HEK293 (cell line): ENCODE data around the gene ZBTB18.

ENCODE experiments used
- CTCF ChIA-PET: fragments of 350-600 bp; formaldehyde crosslinking; extraction: SDS; loops from one replicate; lab custom pipeline; 2021; ENCODE audit warnings: antibody characterized with exemption; lab: Yijun Ruan, JAX
- POLR2A ChIA-PET: fragments of 300-600 bp; formaldehyde crosslinking; extraction: SDS; loops from one replicate; lab custom pipeline; 2020; ENCODE audit warnings: antibody characterized with exemption, inconsistent platforms; lab: Yijun Ruan, JAX
- H3K27ac ChIP-seq: fragments of 200-500 bp; sonication (Bioruptor generic); 2 replicates; pipeline ENCODE4 v1.5.1; 2014; ENCODE audit warnings: low read depth, low read length, control low read depth, inconsistent platforms; ENCODE audit errors: extremely low read depth
- H3K36me3 ChIP-seq, 2 experiments: fragments of 200-500 bp in 1 of 2; sonication (Bioruptor generic) in 1 of 2; 1 replicate in 1 of 2; 2 replicates in 1 of 2; pipeline ENCODE4 v1.5.1; 2014 to 2017; ENCODE audit warnings: inconsistent platforms in 2 of 2, low read length in 2 of 2; ENCODE audit not compliant: control insufficient read depth in 2 of 2, insufficient read depth in 1 of 2
- H3K4me1 ChIP-seq: fragments of 200-500 bp; sonication (Bioruptor generic); 2 replicates; pipeline ENCODE4 v1.5.1; 2014; ENCODE audit warnings: mild to moderate bottlenecking, low read length, inconsistent platforms; ENCODE audit not compliant: control insufficient read depth, insufficient read depth
- H3K4me3 ChIP-seq: 2 replicates; pipeline ENCODE4 v1.5.1; 2011; ENCODE audit warnings: low read depth, mild to moderate bottlenecking, control low read depth, low read length, moderate library complexity
- H3K9me3 ChIP-seq: fragments of 200-500 bp; sonication (Bioruptor generic); 2 replicates; pipeline ENCODE4 v1.5.1; 2014; ENCODE audit warnings: low read depth, low read length, inconsistent platforms; ENCODE audit not compliant: control insufficient read depth, insufficient read depth
- IKZF3 ChIP-seq: fragments of 450-650 bp; IDR thresholded peaks from 2 replicates; pipeline ENCODE4 v1.5.0; 2018; ENCODE audit warnings: missing biosample characterization, mild to moderate bottlenecking, missing genetic modification characterization, moderate library complexity
- KLF9 ChIP-seq: fragments of 450-650 bp; formaldehyde crosslinking; IDR thresholded peaks from 2 replicates; pipeline ENCODE4 v1.5.1; 2016; ENCODE audit warnings: missing biosample characterization, missing genetic modification characterization, low read depth
- MZF1 ChIP-seq: fragments of 450-650 bp; formaldehyde crosslinking; IDR thresholded peaks from 2 replicates; pipeline ENCODE4 v1.5.1; 2017; ENCODE audit warnings: missing biosample characterization, missing genetic modification characterization, borderline replicate concordance
- PRDM1 ChIP-seq: fragments of 450-650 bp; formaldehyde crosslinking; IDR thresholded peaks from 2 replicates; pipeline ENCODE4; 2016; ENCODE audit warnings: missing biosample characterization, missing genetic modification characterization
- PRDM2 ChIP-seq: fragments of 450-650 bp; formaldehyde crosslinking; IDR thresholded peaks from 2 replicates; pipeline ENCODE4 v1.5.1; 2016; ENCODE audit warnings: missing biosample characterization, missing genetic modification characterization, borderline replicate concordance
- SCRT2 ChIP-seq: fragments of 450-650 bp; formaldehyde crosslinking; IDR thresholded peaks from 2 replicates; pipeline ENCODE4 v1.5.1; 2016; ENCODE audit warnings: missing biosample characterization, missing genetic modification characterization
- SP7 ChIP-seq: fragments of 450-650 bp; formaldehyde crosslinking; IDR thresholded peaks from 2 replicates; pipeline ENCODE4 v1.5.1; 2016; ENCODE audit warnings: missing biosample characterization, missing genetic modification characterization
- TSHZ1 ChIP-seq: fragments of 450-650 bp; formaldehyde crosslinking; IDR thresholded peaks from 2 replicates; pipeline ENCODE4 v1.5.1; 2016; ENCODE audit warnings: missing biosample characterization, missing genetic modification characterization, borderline replicate concordance
- ZBTB8A ChIP-seq: fragments of 450-650 bp; formaldehyde crosslinking; IDR thresholded peaks from 2 replicates; pipeline ENCODE4 v1.5.1; 2016; ENCODE audit warnings: missing biosample characterization, missing genetic modification characterization
- ZEB2 ChIP-seq: fragments of 450-650 bp; formaldehyde crosslinking; IDR thresholded peaks from 2 replicates; pipeline ENCODE4 v1.5.1; 2016; ENCODE audit warnings: missing biosample characterization, missing genetic modification characterization
- ZFP69B ChIP-seq: fragments of 450-650 bp; formaldehyde crosslinking; IDR thresholded peaks from 2 replicates; pipeline ENCODE4 v1.5.1; 2016; ENCODE audit warnings: missing biosample characterization, missing genetic modification characterization
- ZNF23 ChIP-seq: fragments of 450-650 bp; formaldehyde crosslinking; IDR thresholded peaks from 2 replicates; pipeline ENCODE4 v1.5.1; 2016; ENCODE audit warnings: missing biosample characterization, missing genetic modification characterization, borderline replicate concordance
- ZNF350 ChIP-seq: fragments of 450-650 bp; formaldehyde crosslinking; IDR thresholded peaks from 2 replicates; pipeline ENCODE4 v1.5.0; 2017; ENCODE audit warnings: missing biosample characterization, mild to moderate bottlenecking, missing genetic modification characterization
- ZNF354C ChIP-seq: fragments of 450-650 bp; formaldehyde crosslinking; IDR thresholded peaks from 2 replicates; pipeline ENCODE4 v1.5.1; 2016; ENCODE audit warnings: missing biosample characterization, missing genetic modification characterization, low read depth, borderline replicate concordance
- ZNF366 ChIP-seq: fragments of 450-650 bp; formaldehyde crosslinking; conservative IDR thresholded peaks from 2 replicates; pipeline ENCODE4 v1.5.1; 2016; ENCODE audit warnings: missing biosample characterization, missing genetic modification characterization
- ZNF48 ChIP-seq: fragments of 450-650 bp; formaldehyde crosslinking; IDR thresholded peaks from 2 replicates; pipeline ENCODE4 v1.5.1; 2016; ENCODE audit warnings: missing biosample characterization, missing genetic modification characterization
- ZNF488 ChIP-seq: fragments of 450-650 bp; formaldehyde crosslinking; IDR thresholded peaks from 2 replicates; pipeline ENCODE4 v1.5.1; 2016; ENCODE audit warnings: missing biosample characterization, missing genetic modification characterization
- ZNF621 ChIP-seq: fragments of 450-650 bp; formaldehyde crosslinking; IDR thresholded peaks from 2 replicates; pipeline ENCODE4 v1.5.1; 2017; ENCODE audit warnings: missing biosample characterization, missing genetic modification characterization
- ZNF623 ChIP-seq: fragments of 450-650 bp; formaldehyde crosslinking; IDR thresholded peaks from 2 replicates; pipeline ENCODE4 v1.5.1; 2016; ENCODE audit warnings: missing biosample characterization, missing genetic modification characterization
- ZSCAN30 ChIP-seq: fragments of 450-650 bp; IDR thresholded peaks from 2 replicates; pipeline ENCODE4 v1.5.1; 2018; ENCODE audit warnings: missing biosample characterization, mild to moderate bottlenecking, missing genetic modification characterization, moderate library complexity
- TF ChIP-seq, protein P1 (sequence below): fragments of 450-650 bp; formaldehyde crosslinking; IDR thresholded peaks from 2 replicates; pipeline ENCODE4 v1.5.1; 2016; ENCODE audit warnings: missing biosample characterization, missing genetic modification characterization

The ZBTB18 gene

DNA sequence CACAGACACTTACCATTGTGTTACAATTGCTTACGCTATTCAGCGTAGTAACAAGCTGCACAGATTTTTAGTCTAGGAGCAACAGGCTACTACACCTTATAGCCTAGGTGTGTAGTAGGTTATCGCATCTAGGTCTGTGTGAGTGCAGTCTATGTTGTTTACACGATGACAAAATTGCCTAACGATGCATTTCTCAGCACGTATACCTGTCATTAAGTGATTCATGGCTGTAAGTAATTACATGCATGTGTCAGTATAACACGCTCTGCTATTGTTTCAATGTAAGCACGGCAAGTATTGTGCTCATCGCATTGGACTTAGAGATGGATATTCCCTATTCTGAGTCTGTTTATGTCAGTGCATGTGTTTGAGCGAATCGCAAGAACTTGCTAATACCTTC lies 15.7 kb upstream of the ZBTB18 start:
- POLR2A ChIA-PET, result no interaction called here
- H3K36me3 ChIP-seq, result no peaks in the 10 kb centered on the region
- H3K4me1 ChIP-seq, result no peaks in the 10 kb centered on the region
- TF ChIP-seq ZEB2, result no peak
- TF ChIP-seq SCRT2 (tag by site-specific recombination), result peak; percentile 63
- TF ChIP-seq, all 188 proteins: peak for 1
- Histone ChIP-seq H3K27ac (no peak overlapping the region), H3K9me3 (no peaks in the 10 kb centered on the region), H3K4me3 (no peak overlapping the region)
- CTCF ChIA-PET, result interaction anchor here (0.9 kb wide), 1 partner anchor 237 kb away, joined by 3 read pairs; no protein-coding TSS in a partner anchor

DNA sequence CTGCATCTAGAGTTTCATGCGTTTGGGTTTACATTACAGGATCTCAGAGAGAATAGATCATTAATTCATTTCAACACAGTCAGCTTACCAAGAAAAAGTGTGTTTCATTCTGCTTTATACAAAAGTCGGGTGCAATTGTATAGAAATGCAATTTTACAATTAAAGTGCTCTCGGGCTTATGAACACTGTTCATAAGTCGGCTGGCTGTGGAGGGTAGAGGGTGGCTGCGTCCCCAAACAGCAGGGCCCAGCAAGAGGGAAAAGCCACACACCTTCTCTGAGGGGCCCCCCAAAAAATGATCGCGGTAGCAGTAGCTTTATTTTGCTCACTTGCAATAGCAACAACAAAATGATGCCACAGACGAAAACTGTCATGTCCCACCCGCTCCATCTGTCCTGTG lies 13.8 kb upstream of the ZBTB18 start:
- H3K36me3 ChIP-seq, result no peaks in the 10 kb centered on the region
- CTCF ChIA-PET, result interaction anchor here (0.7 to 1.0 kb wide), 3 partner anchors 176 to 236 kb away, joined by 3 to 4 read pairs (median 3); no protein-coding TSS in a partner anchor
- no peak overlapping the region for H3K4me3 ChIP-seq
- H3K9me3 ChIP-seq, result no peaks in the 10 kb centered on the region
- no peak overlapping the region for H3K27ac ChIP-seq
- POLR2A ChIA-PET, result no interaction called here
- TF ChIP-seq IKZF3 (tag by site-specific recombination) (no peak), ZNF623 (tag by site-specific recombination) (no peak), SP7 (tag by site-specific recombination) (no peak), PRDM1 (tag by site-specific recombination) (no peak), ZNF366 (tag by site-specific recombination) (no peak), ZBTB8A (no peak), ZNF23 (tag by site-specific recombination) (no peak), MZF1 (no peak), ZNF354C (tag by site-specific recombination) (no peak), ZSCAN30 (no peak), TSHZ1 (tag by site-specific recombination) (no peak), ZNF48 (no peak), PRDM2 (no peak), ZNF350 (tag by site-specific recombination) (no peak), ZNF621 (no peak), KLF9 (tag by site-specific recombination) (no peak), ZFP69B (no peak), ZNF488 (tag by site-specific recombination) (no peak)
- TF ChIP-seq, protein P1, sequence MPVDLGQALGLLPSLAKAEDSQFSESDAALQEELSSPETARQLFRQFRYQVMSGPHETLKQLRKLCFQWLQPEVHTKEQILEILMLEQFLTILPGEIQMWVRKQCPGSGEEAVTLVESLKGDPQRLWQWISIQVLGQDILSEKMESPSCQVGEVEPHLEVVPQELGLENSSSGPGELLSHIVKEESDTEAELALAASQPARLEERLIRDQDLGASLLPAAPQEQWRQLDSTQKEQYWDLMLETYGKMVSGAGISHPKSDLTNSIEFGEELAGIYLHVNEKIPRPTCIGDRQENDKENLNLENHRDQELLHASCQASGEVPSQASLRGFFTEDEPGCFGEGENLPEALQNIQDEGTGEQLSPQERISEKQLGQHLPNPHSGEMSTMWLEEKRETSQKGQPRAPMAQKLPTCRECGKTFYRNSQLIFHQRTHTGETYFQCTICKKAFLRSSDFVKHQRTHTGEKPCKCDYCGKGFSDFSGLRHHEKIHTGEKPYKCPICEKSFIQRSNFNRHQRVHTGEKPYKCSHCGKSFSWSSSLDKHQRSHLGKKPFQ (tag by site-specific recombination), result no peak
- no peaks in the 10 kb centered on the region for H3K4me1 ChIP-seq
